HG02798 (cell line): Measurements from ENCODE around the gene OR11H12.
"Not testable (repeated sequence)": the region's sequence is repeated elsewhere in the genome, so short reads cannot be mapped to it uniquely, and the experiment has no call there.

Experiments used
- ATAC-seq: cut with Tn5 transposase; IDR thresholded peaks from one replicate; pipeline ENCODE4 v1.9.1; 2021; ENCODE audit warnings: mild to moderate bottlenecking; ENCODE audit not compliant: unreplicated experiment, poor library complexity

Gene OR11H12, protein sequence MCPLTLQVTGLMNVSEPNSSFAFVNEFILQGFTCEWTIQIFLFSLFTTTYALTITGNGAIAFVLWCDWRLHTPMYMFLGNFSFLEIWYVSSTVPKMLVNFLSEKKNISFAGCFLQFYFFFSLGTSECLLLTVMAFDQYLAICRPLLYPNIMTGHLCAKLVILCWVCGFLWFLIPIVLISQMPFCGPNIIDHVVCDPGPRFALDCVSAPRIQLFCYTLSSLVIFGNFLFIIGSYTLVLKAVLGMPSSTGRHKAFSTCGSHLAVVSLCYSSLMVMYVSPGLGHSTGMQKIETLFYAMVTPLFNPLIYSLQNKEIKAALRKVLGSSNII

DNA sequence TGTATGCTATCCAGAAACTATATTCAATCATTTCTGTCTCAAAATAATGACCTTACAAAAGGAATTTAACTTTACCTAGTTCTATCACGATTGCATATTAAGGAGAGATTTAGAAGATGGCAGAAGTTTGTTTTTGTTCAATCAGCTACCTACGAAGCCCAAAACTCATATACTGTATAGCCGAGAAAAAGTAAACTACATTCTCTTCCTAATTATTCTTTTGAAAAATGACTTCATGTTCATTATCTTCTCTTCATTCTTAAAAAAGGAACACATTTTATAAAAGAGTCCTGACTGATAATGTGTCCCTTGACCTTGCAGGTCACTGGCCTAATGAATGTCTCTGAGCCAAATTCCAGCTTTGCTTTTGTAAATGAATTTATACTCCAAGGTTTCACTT, at the start of gene OR11H12:
Gene OR11H12, plus strand, starts transcription at position 301 of the 400 bp plus-strand sequence. Its CDS starts 0 bp downstream, at position 301.
- not testable (repeated sequence) for ATAC-seq

DNA sequence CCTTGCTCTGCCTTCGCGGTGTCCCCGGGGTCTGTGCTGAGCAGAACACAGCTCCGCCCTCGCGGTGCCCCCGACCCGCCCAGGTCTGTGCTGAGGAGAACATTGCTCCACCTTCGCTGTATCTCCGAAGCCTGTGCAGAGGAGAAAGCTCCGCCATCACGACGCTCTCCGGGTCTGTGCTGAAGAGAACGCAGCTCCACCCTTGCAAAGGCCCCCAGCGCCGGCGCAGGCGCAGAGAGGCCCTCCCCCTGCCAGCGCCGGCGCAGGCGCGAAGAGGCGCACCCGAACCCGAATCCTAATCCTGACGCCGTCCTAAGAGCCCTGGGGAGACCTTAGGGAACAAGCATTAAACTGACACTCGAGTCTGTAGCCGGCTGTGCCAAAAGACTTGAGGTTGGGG, 18.0 kb upstream of the OR11H12 start:
- ATAC-seq, result not testable (repeated sequence)

DNA sequence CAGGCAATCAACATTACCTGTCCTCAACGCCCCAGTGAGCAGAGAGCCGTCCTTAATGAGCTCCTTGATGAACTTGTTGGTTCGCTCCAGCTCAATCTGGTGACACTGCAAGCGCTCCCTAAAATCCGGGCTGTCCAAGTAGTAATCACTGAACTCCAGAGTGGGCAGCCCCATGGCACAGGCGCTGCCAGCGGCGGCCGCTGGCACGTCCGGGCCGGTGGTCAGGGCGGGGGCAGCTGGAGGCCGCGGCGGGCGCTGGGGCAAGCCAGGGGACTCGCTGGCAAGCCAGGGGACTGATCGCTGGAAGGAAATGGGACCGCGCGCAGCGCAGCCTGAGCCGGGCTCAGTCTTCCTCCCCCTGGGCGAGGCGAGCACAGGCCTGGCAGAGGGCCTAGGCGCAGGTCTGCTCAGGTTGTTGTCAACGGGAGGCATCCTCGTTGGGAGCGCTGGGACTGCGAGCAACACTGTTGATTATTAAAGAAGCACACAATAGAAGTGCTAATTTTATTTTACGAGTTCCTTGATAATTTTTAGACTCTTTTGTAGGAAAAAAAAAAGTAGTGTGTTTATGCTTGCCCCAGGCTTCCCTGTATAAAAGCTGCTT, 25.8 kb downstream of the OR11H12 start:
- not testable (repeated sequence) for ATAC-seq

DNA sequence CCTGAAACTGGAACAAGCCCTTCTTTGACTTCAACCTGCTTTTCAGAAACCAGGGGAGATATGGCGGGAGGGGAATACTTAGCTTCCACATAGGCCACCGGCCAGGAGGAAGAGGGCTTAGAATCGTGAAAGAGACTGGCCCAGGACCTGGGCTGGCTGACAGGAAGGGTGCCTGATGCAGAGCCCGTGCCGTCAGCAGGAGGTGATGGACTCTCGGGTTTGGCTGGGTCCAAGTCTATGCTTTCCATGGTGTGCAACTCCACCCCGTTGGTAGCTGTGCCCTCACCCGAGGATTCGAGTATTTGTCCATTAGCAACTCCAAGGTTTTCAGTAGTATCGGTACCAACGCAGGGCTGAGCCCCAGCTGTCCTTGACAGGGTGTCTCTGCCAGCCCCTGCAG, 35.1 kb downstream of the OR11H12 start:
- not testable (repeated sequence) for ATAC-seq

DNA sequence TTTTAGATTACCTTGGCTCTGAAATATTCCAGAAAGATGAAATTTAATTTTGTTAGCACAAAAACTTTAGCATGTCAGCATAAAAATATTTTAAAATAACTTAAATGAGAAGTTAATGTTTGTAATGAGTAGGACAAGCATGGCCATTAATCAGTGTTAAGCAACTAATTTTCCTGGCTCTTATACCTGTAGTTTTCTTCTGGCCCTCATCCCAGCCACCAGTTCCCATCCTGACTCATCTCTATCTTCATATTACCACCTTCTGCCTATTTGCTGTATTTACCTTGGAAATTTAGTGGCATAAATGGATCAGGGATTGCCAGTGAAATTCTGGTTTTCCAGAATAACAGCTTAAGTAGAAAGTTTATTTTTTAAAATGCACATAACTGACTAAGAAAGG, 37.1 kb downstream of the OR11H12 start:
- ATAC-seq, result not testable (repeated sequence)

DNA sequence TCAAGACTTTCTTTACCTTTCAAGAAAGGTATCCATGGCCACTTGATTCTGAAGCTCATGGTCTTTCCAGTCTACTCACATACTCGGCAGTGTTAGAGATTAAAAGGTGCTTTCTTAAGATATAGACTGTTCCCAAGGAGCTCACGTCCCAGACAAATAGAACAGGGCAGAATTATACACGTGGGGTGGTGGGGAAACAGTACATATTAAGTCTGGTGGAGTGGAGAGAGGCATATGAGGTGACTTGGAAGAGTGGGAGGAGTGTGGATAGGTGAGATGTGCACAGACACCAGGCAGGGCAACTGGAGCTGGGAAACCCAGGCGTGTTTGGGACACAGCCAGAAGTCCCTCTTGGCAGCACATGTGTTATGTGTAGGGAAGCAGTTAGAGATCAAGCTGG, 37.9 kb downstream of the OR11H12 start:
- ATAC-seq, result not testable (repeated sequence)

DNA sequence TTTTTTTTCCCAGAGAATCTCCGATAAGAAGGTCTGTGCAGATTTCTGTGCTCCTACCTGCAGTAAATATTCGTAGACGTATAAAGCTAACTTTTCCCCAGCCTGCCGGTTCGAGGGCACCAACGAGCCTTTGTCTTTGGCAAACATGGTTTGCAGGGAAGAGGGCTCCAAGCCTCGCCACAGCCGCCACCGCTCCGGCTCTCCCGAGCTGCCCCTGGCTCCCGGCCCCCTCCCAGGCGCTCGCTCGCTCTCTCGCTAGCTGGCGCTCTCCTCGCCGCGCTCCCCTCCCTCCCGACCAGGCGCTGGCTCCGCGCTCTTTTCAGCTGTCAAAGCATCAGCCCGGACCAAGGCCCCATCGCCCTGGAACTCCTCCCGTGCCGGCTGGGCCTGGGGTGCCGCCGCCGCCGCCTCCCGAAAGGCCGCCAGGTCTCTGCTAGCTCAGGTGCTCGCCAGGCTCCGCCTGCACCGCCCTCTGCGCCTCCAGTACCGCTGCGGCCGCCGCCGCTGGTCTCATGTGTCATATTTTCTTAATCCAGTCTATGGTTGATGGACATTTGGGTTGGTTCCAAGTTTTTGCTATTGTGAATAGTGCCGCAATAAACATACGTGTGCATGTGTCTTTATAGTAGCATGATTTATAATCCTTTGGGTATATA, 45.3 kb downstream of the OR11H12 start:
- not testable (repeated sequence) for ATAC-seq
